PC-9 (cell line): Measurements from ENCODE around the gene MRPL54.

ENCODE experiments used
- CTCF ChIP-seq: fragments of 200-600 bp; sonication (generic); conservative IDR thresholded peaks from 2 replicates; pipeline ENCODE4 v1.6.1; 2017; ENCODE audit warnings: mixed run types, antibody characterized with exemption, mild to moderate bottlenecking, moderate library complexity
- EZH2 ChIP-seq: fragments of 200-600 bp; sonication (generic); IDR thresholded peaks from 2 replicates; pipeline ENCODE4 v1.8.0; 2017; ENCODE audit warnings: antibody characterized with exemption, low read depth

DNA sequence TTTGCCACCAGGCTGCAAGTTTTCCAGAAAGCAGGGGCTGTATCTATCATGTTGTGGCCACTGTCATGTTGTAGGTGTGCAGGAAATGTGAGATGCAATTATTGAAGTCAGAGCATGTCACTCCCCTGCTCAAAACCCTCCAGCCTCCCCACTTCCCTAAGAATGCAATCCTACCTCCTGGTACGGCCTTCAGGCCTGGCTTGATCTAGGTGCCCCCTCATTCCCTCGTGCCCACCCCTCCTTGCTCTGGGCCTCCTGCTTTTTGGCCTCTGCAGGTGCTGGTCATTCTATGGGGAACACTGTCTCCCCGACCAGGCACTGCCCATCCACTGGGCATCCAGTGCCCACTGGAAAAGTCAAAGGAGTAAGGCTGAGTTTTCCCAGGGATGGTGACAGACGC is 52.2 kb downstream of the MRPL54 start:
- TF ChIP-seq CTCF (no peak), EZH2 (no peak)
